H9 (cell line): Measurements from ENCODE around the gene KLF2. TPM values are rescaled to one million over a fixed set of nuclear protein-coding genes. Genes with fewer than 3 reads are reported as not detected.

ENCODE experiments used
- DNase-seq: peaks from one replicate; pipeline ENCODE4 v3.0.0-alpha.2; 2017
- H2AFZ ChIP-seq: one replicate; pipeline ENCODE4 v1.6.1; 2013; ENCODE audit warnings: mild to moderate bottlenecking, low read length, control low read depth, moderate library complexity
- H2AK5ac ChIP-seq: 2 replicates; pipeline ENCODE4 v1.6.1; 2013; ENCODE audit warnings: low read length, control low read depth, mixed read lengths; ENCODE audit not compliant: insufficient read length
- H2BK120ac ChIP-seq: one replicate; pipeline ENCODE4 v1.6.1; 2013; ENCODE audit warnings: low read depth, mild to moderate bottlenecking, low read length, control low read depth, inconsistent platforms; ENCODE audit not compliant: poor library complexity, severe bottlenecking
- H2BK12ac ChIP-seq: 2 replicates; pipeline ENCODE4 v1.6.1; 2013; ENCODE audit warnings: low read length, control low read depth, mixed read lengths, low read depth; ENCODE audit not compliant: insufficient read length
- H2BK15ac ChIP-seq: 2 replicates; pipeline ENCODE4 v1.6.1; 2013; ENCODE audit warnings: low read depth, low read length, control low read depth
- H2BK20ac ChIP-seq: one replicate; pipeline ENCODE4 v1.6.1; 2013; ENCODE audit warnings: low read depth, mild to moderate bottlenecking, low read length, control low read depth, inconsistent platforms; ENCODE audit not compliant: poor library complexity, severe bottlenecking
- H2BK5ac ChIP-seq: 2 replicates; pipeline ENCODE4 v1.6.1; 2013; ENCODE audit warnings: low read length, control low read depth, mixed read lengths; ENCODE audit not compliant: insufficient read length
- H3K14ac ChIP-seq: 2 replicates; pipeline ENCODE4 v1.6.1; 2013; ENCODE audit warnings: low read length, control low read depth; ENCODE audit not compliant: insufficient read depth
- H3K18ac ChIP-seq: 2 replicates; pipeline ENCODE4 v1.6.1; 2013; ENCODE audit warnings: low read depth, mild to moderate bottlenecking, mixed read lengths, low read length, control low read depth; ENCODE audit not compliant: insufficient read length
- H3K23ac ChIP-seq: 2 replicates; pipeline ENCODE4 v1.6.1; 2013; ENCODE audit warnings: low read length, control low read depth, mixed read lengths, low read depth; ENCODE audit not compliant: insufficient read length
- H3K23me2 ChIP-seq: 2 replicates; pipeline ENCODE4 v1.6.1; 2013; ENCODE audit warnings: low read depth, mild to moderate bottlenecking, mixed read lengths, low read length, control low read depth; ENCODE audit not compliant: insufficient read length, poor library complexity, severe bottlenecking
- H3K27ac ChIP-seq: 2 replicates; pipeline ENCODE4 v1.5.1; 2013; ENCODE audit warnings: low read length, control low read depth, mixed read lengths, low read depth; ENCODE audit not compliant: insufficient read length
- H3K27me3 ChIP-seq: 2 replicates; pipeline ENCODE4 v1.6.1; 2013; ENCODE audit warnings: low read length, control low read depth, inconsistent platforms; ENCODE audit not compliant: insufficient read depth
- H3K4ac ChIP-seq: 2 replicates; pipeline ENCODE4 v1.6.1; 2013; ENCODE audit warnings: low read depth, mild to moderate bottlenecking, control low read depth, inconsistent platforms, low read length, moderate library complexity
- H3K4me1 ChIP-seq: 2 replicates; pipeline ENCODE4 v1.6.1; 2013; ENCODE audit warnings: low read length, control low read depth, inconsistent platforms; ENCODE audit not compliant: insufficient read depth
- H3K4me2 ChIP-seq: 2 replicates; pipeline ENCODE4 v1.6.1; 2013; ENCODE audit warnings: low read length, control low read depth, mixed read lengths; ENCODE audit not compliant: insufficient read length, insufficient read depth
- H3K56ac ChIP-seq: 2 replicates; pipeline ENCODE4 v1.6.1; 2013; ENCODE audit warnings: low read depth, mild to moderate bottlenecking, mixed read lengths, low read length, control low read depth; ENCODE audit not compliant: insufficient read length
- H3K79me1 ChIP-seq: 2 replicates; pipeline ENCODE4 v1.6.1; 2013; ENCODE audit warnings: low read depth, mild to moderate bottlenecking, moderate library complexity, low read length, control low read depth, inconsistent platforms; ENCODE audit not compliant: insufficient read depth, poor library complexity, severe bottlenecking
- H3K79me2 ChIP-seq: 2 replicates; pipeline ENCODE4 v1.6.1; 2013; ENCODE audit warnings: low read length, control low read depth, inconsistent platforms; ENCODE audit not compliant: insufficient read depth
- H3K9ac ChIP-seq: 2 replicates; pipeline ENCODE4 v1.6.1; 2013; ENCODE audit warnings: low read length, control low read depth, mixed read lengths; ENCODE audit not compliant: insufficient read length; ENCODE audit errors: extremely low read depth
- H3K9me3 ChIP-seq: one replicate; pipeline ENCODE4 v1.6.1; 2013; ENCODE audit warnings: low read depth, low read length, inconsistent platforms; ENCODE audit not compliant: control insufficient read depth
- H3T11ph ChIP-seq: one replicate; pipeline ENCODE4 v1.6.1; 2013; ENCODE audit warnings: mild to moderate bottlenecking, low read length, control low read depth, inconsistent platforms
- H4K20me1 ChIP-seq: one replicate; pipeline ENCODE4 v1.6.1; 2013; ENCODE audit not compliant: control insufficient read depth, insufficient read length, insufficient read depth
- H4K5ac ChIP-seq: 2 replicates; pipeline ENCODE4 v1.6.1; 2013; ENCODE audit warnings: low read depth, mild to moderate bottlenecking, mixed read lengths, low read length, control low read depth; ENCODE audit not compliant: insufficient read length
- H4K8ac ChIP-seq: replicated peaks from 2 replicates; pipeline ENCODE4 v1.6.1; 2013; ENCODE audit warnings: low read length, control low read depth, mixed read lengths, low read depth; ENCODE audit not compliant: insufficient read length
- H4K91ac ChIP-seq: 2 replicates; pipeline ENCODE4 v1.6.1; 2013; ENCODE audit warnings: low read depth, mild to moderate bottlenecking, moderate library complexity, mixed read lengths, low read length, control low read depth; ENCODE audit not compliant: insufficient read length
- H3K27ac Mint-ChIP-seq, 3 experiments: 2 replicates in 2 of 3; 3 replicates in 1 of 3; pipeline ENCODE4 v1.8.0; 2020 to 2021; ENCODE audit warnings: mixed read lengths in 3 of 3, mild to moderate bottlenecking in 1 of 3, moderate library complexity in 1 of 3
- H3K27me3 Mint-ChIP-seq: 2 replicates; pipeline ENCODE4 v1.8.0; 2021; ENCODE audit warnings: low read depth, mild to moderate bottlenecking, moderate library complexity, mixed read lengths
- H3K36me3 Mint-ChIP-seq, 3 experiments: 2 replicates in 2 of 3; 3 replicates in 1 of 3; pipeline ENCODE4 v1.8.0; 2020 to 2021; ENCODE audit warnings: low read depth in 3 of 3, mixed read lengths in 3 of 3; ENCODE audit not compliant: insufficient read depth in 1 of 3
- H3K4me1 Mint-ChIP-seq, 2 experiments: 2 replicates each; pipeline ENCODE4 v1.8.0; 2020; ENCODE audit warnings: mixed read lengths in 2 of 2
- H3K4me3 Mint-ChIP-seq, 2 experiments: 2 replicates in 1 of 2; 3 replicates in 1 of 2; pipeline ENCODE4 v1.8.0; 2020 to 2021; ENCODE audit warnings: mild to moderate bottlenecking in 2 of 2, mixed read lengths in 2 of 2, moderate library complexity in 1 of 2
- H3K9me3 Mint-ChIP-seq, 2 experiments: 2 replicates in 1 of 2; 3 replicates in 1 of 2; pipeline ENCODE4 v1.8.0; 2020; ENCODE audit warnings: mild to moderate bottlenecking in 2 of 2, mixed read lengths in 2 of 2, moderate library complexity in 1 of 2
- CTCF ChIP-seq: fragments of 200-600 bp; sonication (generic); conservative IDR thresholded peaks from 3 replicates; pipeline ENCODE4 v1.8.0; 2021; ENCODE audit warnings: antibody characterized with exemption, mild to moderate bottlenecking
- WGBS: extraction: QIAGEN DNeasy Blood & Tissue Kit; methylation state at CpG from one replicate; pipeline ENCODE4 v1.1.7; 2013; ENCODE audit warnings: missing lambda C conversion rate, low lambda C conversion rate, mixed read lengths; ENCODE audit not compliant: insufficient read length; ENCODE audit errors: extremely low coverage; 5-methylcytosine and 5-hydroxymethylcytosine counted together
- total RNA-seq: library from RNA; stranded (reverse); gene quantifications from 2 replicates; pipeline ENCODE4 v1.2.1, GENCODE V29; 2021

The KLF2 gene
- total RNA-seq, 1 experiment from 2014 or later = 0.33 TPM

- no peak overlapping the region for H3K4me3 Mint-ChIP-seq
- Histone ChIP-seq H3K14ac (peak overlapping the region; percentile 20; the same call in 1 of the 2 replicates), H2BK120ac (no peak overlapping the region), H3K27ac (no peak overlapping the region), H3K9me3 (no peaks in the 10 kb centered on the region), H3T11ph (no peak overlapping the region), H3K23me2 (no peaks in the 10 kb centered on the region), H2BK5ac (no peak overlapping the region), H3K79me1 (no peaks in the 10 kb centered on the region), H4K20me1 (no peaks in the 10 kb centered on the region), H2BK12ac (no peak overlapping the region), H4K8ac (no peak overlapping the region), H3K23ac (no peak overlapping the region), H2AFZ (no peak overlapping the region), H3K27me3 (no peaks in the 10 kb centered on the region), H3K4me2 (no peak overlapping the region), H3K18ac (no peak overlapping the region), H3K4ac (no peak overlapping the region), H4K91ac (no peak overlapping the region), H3K56ac (no peak overlapping the region), H2AK5ac (no peak overlapping the region), H2BK20ac (no peak overlapping the region), H3K9ac (no peak overlapping the region), H3K4me1 (peaks cover 2% of the 10 kb centered on the region; the same call in 1 of the 2 replicates), H2BK15ac (no peak overlapping the region), H4K5ac (no peak overlapping the region), H3K79me2 (no peaks in the 10 kb centered on the region)
- WGBS = no CpG with 5 or more reads among the region's 13 CpGs
- no peak for TF ChIP-seq CTCF
- H3K4me1 Mint-ChIP-seq = peaks cover 9 to 10% of the 10 kb centered on the region in 2 experiments
- no peaks in the 10 kb centered on the region; a peak in 2 of 5 replicates for H3K9me3 Mint-ChIP-seq
- DNase-seq = no peak
- no peaks in the 10 kb centered on the region for H3K36me3 Mint-ChIP-seq
- H3K27ac Mint-ChIP-seq = no peak overlapping the region
- H3K27me3 Mint-ChIP-seq = peaks cover 19% of the 10 kb centered on the region
Observed at GRCh38 chr19:16337809-16338469, 13.3 kb downstream of the KLF2 start.
